GM04504 (cell line): ENCODE data around the gene LY6G5C.
"Not testable (repeated sequence)": the region's sequence is repeated elsewhere in the genome, so short reads cannot be mapped to it uniquely, and the experiment has no call there.

Experiments
- DNase-seq: peaks from one replicate; pipeline ENCODE4 v3.0.0-alpha.2; 2012; ENCODE audit warnings: low read depth

Gene LY6G5C

DNA sequence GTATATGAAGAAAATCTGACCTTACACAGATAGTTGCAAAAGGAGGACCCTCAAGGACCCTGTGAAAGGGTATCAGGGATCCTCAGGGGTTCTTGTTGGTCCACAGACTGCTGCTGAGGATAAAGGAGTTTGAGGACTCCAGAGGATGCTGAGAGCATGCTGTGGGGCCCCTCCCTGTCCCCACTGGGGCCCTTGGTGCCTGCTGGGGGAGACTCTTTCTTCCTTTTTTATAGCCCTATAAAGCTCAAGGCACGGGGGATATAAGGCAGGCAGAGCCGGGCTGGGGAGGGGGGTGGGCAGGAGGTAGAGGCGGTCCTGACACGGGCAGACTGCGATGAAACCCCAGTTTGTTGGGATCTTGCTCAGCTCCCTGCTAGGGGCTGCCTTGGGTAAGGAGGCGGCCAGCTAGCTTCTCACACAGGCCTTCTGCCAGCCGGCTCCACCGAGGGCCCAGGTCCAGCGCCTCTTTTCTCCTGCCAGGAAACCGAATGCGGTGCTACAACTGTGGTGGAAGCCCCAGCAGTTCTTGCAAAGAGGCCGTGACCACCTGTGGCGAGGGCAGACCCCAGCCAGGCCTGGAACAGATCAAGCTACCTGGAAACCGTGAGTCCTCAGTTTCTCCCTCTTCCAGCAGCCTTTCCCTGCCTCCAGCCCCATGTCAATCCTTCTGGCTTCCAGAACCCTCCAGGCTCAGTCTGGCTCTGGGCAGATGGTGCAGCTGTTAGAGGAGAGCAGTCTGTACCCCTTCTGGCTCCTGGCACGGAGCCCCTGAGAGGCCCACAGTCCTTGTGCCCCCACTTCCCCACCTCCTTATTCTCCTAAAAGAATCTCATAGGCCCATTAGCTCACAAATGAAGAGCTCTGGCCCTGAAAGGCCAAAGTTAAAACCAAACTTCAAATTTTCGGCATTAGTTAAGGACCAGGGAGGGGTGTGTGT, 34.4 kb upstream of the LY6G5C start, which contains the start of gene LY6G6D:
TSS of gene LY6G6D (plus strand) at position 327 of the 937 bp plus-strand sequence. CDS start at position 335, 8 bp downstream.
- DNase-seq, result no peak

DNA sequence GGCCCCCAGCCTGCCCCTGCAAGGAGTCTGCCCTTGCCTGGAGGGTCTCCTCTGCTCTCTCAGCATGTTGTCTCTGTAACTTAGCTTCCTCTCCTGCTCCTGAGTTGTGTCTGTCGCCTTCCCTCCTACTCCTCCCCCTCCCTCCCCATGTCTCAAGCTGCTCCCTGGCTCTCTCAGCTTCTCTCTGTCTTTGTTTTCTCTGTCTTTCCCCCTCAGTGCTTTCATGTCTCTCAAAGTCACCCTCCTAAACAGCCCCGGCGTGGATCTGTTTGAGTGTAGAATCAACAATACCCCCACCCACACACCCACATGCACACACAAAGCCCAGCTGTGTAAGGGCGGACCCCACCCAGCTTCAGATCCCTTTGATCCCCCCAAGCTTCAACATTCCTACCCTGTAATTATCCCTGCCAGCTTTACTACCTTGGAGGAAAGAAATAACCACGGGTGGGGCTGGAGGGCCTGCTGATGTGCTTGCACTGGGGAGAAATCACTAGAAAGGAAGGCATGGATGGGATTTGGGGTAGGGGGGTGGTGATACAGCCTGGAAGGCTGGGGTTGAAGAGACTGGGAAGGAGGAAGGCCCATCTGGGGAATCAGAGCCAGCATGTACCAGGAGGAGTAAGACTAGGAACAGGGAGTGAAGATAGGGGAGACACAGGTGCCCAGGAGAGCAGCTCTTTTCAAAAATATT, 33.3 kb upstream of the LY6G5C start:
- DNase-seq, result no peak

DNA sequence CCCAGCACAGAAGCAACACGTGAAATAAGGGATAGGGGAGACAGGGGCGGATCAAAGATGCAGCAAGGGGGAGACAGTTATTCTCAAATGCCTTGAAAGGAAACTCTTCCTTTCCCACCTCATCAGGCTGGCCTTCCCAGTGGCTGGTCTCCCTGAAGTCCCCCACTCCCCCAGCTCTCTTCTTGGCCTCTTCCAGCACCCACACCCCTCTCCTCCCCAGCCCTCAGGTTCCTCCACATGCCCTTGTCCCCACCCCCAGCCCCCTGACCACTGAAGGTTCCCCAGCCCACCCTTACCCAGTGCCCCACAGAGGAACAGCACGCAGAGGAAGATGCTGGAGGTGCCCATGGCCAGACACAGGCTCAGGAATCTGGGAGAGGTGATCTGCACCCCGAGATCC, 32.6 kb upstream of the LY6G5C start:
- DNase-seq, result no peak

DNA sequence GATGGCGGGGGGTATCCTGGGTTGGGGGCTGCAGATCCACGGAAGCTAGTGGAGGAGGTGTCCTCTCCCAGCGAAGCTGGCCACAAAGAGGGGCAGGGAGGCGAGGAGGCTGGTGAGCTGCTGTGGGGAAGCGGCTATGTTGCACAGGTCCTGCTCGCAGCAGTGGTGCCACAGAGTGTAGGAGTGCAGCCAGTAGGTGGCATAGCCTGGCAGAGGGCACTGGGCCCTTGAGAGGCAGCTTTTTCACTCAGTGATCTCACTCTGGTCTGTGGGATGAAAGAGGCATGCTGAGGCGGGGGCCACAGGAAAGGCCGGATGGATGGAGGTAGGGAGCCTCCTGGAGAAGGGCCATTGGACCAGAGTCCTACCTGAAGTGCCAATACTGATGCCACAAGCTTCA, 31.4 kb upstream of the LY6G5C start:
- DNase-seq, result no peak

DNA sequence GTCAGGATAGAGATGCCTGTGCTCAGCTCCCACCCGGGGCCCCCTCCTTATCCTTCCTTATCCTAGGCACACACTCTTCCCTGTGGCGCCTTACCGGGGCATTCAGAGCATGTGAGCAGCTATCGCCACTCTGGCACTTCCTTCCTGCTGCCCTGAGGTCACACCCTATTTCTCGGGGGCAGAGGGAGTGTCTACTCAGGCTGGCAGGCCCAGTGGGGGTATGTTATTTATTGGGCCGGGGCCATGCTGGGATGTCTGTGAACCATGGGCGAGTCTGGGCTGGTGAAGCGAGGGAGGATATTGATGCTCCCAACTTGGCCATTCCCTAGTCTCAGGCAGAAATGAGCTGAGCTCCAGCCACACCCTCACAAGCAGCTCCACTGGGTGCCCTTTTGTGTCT, 30.4 kb upstream of the LY6G5C start:
- no peak for DNase-seq

DNA sequence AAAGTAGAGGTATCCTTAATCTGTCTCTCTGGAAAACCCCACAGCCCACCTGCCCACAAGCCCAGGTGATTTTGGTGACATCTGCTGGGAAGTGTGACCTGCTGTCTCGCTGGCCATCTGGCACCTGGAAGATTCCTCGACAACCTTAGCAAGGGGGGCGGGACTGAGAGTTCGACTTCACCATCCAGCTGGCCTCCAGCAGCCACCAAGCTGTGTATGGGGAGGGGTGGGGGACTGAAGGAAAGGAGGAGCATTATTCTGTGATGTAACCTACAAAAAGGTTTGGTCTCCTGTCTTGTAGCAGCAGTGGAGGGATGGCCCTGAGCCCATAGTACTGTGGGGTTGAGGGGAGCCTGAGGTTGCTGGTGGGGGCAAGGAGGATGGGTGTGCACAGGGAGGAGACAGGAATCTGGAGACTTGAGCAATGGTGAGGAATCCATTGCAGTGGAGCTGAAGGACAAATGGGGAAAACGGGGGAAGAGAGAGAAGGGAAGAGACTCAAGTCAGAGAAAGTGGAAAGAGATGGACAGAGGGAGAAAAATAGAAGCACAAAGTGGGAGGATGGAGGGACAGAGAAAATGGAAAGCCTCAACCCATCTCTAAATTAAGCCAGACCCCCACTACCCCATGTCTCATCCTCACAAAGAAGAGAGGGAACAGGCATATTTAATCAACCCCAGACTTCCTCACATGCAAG, 29.8 kb upstream of the LY6G5C start:
- no peak for DNase-seq

DNA sequence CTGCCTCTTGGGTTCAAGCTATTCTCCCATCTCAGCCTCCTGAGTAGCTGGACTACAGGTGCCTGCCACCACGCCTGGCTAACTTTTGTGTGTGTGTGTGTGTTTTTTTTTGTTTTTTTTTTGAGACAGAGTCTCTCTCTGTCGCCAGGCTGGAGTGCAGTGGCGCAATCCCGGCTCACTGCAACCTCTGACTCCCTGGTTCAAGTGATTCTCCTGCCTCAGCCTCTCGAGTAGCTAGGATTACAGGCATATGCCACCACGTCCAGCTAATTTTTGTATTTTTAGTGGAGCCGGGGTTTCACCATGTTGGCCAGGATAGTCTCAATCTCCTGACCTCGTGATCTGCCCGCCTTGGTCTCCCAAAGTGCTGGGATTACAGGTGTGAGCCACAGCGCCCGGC, 28.3 kb upstream of the LY6G5C start:
- not testable (repeated sequence) for DNase-seq

DNA sequence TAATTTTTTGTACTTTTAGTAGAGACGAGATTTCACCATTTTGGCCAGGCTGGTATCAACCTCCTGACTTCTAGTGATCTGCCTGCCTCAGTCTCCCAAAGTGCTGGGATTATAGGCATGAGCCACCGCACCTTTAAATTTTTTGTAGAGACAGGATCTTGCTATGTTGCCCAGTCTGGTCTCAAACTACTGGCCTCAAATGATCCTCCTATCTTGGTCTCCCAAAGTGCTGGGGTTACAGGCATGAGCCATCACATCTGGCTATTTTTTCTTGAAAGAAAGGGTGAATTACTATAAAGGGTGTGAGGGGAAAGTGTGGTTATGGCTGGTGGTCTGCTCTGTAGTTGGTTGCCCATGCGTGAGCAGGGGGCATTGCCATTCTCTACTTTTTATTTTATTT, 27.4 kb upstream of the LY6G5C start:
- DNase-seq, result no peak

DNA sequence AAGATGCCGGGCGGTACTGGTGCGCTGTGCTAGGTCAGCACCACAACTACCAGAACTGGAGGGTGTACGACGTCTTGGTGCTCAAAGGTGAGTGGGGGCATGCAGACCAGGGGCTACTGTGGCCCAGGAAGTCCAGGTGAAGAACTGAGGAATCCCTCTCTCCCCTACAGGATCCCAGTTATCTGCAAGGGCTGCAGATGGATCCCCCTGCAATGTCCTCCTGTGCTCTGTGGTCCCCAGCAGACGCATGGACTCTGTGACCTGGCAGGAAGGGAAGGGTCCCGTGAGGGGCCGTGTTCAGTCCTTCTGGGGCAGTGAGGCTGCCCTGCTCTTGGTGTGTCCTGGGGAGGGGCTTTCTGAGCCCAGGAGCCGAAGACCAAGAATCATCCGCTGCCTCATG, 26.8 kb upstream of the LY6G5C start:
- no peak for DNase-seq

DNA sequence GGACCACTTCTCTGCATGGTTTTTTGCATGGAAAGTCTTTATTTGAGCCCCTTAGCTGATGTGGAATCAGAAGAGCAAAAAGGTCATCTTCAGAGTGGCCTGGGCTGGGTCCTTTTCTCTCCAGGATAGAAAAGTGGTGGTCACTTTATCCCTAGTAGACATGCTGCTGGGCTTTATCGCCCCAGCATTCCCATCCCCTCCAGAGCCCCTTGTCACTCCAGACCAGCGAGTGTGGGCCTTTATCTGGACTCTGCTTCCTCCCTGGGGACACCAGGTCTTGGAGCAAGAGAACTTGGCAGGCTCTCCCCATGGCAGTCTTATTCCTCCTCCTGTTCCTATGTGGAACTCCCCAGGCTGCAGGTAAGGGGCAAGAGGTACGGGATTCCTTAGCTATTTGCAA, 25.7 kb upstream of the LY6G5C start, which contains the start of gene LY6G6F:
TSS of gene LY6G6F (plus strand) at position 268 of the 400 bp plus-strand sequence. CDS start at position 309, 41 bp downstream.
- no peak for DNase-seq

DNA sequence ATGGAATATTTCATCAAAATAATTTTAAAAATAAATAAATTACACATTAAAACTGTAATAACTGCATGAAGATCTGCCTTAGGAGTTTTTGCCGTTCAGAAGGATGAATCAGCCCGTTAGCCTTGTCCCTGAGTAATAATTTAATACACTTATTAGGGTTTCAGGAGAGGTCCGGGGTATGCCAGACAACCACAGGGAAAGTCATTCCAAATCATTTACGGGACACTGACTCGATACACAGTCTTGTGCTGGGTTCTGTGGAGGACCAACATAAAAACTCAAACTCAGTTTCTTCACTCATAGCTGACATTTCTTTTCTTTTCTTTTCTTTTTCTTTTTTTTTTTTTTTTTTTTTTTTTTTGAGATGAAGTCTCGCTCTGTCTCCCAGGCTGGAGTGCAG, 25.1 kb upstream of the LY6G5C start:
- no peak for DNase-seq

DNA sequence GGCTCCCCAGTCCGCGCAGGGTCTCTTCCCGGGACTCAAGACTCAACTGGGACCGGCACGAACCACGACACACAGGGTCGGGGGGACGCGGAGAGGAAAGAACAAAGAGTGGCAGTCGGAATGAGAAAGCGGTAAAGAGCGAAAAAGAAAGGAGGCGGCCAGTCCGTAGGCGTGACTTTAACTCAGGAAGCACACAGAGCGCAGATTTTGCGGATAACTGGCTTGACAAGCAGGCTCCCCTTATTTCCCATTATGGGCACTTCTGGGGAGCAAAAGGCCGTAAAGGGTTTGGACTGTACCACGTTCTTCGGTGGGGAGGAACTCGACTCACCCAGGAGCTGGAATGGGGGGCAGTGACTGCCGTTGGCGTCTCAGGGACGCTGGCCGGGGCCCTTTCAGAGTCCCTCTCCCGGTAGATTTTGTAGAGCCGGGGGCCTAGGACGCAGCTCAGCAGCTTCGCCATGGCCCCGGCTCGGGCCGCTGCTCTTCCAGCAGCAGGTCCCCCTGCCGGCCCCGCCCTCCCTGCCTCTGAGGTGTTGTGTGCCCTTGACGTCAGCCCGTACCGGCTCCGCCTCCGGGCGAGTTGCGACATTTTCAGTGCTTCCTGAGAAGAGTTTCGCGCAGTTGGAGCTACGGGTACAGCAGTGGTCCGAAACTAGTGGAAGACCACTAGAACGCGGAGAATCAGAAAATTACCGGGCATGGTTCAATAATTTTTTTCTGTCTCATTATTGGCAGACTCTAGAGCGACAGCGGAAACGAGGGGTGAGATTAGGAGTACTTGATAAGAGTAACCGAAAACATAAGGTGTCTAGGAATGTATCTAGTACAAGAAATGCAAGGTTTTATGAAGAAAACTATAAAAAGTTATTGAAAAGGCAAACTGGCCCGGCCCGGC, 22.2 kb upstream of the LY6G5C start, which contains the start of gene ABHD16A:
TSS of gene ABHD16A (minus strand) at position 506 of the 898 bp plus-strand sequence. CDS start at position 463, 43 bp downstream.
- peak; percentile 96 for DNase-seq

DNA sequence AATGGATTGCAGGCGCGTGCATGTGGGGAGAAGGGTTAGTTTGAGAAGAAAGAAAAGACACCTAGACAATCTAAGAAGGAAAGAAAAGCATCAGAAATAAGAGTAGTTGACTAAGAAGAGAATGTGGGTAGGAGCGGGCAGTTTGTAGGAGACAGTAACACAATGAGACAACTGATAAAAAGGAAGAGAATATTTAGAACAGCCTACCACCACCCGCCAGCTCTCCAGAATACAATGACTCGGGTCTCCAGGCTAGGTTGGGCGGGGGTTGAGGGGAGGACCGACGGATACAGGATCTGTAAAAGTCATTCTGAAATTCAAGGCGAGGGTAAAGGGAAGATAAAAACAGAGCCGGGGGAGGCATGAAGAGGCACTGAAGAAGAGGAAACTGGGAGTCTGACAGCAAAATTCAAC, 21.5 kb upstream of the LY6G5C start:
- no peak for DNase-seq

DNA sequence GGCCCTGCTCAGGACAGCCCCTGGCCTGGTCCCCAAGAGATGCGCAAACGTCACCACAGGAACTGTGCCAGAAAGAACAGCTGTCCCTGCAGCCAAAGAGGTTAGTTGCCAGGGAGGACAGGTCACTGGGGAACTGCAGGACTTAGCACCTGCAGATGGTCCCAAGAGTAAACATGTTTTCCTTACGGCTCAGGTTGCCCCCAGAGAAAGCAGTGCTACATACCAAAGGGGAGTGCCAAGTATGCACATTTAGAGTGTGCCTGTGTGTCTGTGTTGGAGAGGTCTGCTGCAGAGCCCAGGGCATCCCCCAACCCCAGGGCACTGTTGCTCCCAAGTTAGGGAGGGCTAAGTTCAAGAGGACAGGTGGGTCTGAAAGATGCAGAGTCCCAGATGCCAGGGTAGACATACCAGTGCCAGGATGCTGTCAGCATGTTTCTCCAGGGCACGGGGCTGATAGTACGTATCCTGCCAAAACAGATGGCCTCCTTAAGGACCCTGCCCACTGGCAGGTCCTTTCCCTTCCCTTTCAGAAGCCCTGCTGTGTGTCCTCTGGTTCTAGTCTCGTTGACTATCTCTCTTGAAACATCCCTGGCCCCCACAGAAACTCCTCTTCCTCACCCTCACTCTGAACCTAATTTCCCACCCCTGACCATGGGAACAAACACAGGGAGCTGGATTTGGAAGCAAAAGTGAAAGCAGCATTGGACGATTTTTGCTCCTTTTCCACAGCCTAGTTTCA, 21.0 kb upstream of the LY6G5C start:
- no peak for DNase-seq

DNA sequence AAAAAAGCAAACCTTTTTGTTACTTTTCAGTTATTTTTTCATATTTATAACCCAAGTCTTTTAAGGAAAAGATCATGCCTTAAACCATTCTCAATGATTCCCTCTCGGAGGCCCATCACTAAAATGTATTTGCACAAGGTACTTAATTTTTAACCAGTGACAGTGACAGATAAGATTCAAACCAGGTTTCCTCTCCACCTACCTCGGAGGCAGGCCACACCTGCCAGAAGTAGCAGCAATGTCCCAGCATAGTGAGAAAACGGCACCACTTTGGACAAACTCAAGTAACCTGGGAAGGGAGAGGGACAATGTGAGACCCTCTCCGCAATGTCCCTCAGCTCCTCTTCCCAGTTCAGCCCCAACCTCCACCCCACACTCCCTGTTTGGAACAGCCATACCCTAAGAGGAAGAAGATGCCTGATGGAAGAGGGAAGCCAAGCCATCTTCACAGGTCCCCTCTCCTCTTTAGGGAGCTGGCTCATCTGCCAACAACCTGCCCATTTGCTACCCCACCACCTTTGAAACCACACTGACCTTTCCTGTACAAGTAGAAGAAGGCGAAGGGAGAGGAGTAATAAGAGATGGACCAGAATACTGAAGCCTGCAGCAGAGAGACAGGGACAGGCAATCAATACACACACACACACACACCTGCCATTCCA, 20.0 kb upstream of the LY6G5C start:
- no peak for DNase-seq

DNA sequence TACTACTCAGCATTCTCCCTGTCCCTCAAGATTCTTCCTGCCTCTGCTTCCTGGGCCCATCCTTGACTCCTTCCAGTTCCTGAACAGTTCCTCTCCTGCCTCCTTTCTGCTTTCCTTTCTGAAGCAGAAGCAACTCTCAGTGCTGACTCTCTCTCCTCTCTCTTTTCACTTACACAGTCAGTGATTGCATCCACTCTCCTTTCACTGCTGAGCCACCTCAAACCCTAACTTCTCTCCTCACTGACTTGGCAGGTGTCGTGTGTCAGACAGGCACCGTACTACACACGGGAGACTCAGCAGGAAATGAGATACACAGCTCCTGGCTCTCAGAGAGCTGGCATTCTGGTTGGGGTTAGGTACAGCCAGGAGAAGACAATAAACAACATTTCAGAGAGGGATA, 16.7 kb upstream of the LY6G5C start:
- no peak for DNase-seq

DNA sequence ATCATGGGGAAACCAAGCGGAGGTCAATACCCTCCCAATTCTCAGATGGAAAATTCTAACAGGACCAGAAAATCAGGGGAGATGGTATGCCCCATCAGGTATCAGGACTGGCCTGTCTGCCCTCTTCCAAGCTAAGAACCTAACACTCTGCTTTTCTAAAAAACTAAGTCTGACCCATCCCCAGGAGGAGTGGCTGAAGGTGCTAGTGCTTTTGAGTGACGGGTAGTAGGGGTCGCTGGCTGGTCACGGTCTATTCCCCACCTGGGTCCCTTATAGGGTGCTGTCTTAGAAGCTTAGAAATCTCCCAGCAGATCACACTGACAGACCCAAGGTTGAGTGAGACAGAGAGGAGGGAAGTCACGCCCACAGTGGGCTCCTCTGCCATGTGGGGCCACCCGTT, 12.7 kb upstream of the LY6G5C start:
- DNase-seq, result no peak

DNA sequence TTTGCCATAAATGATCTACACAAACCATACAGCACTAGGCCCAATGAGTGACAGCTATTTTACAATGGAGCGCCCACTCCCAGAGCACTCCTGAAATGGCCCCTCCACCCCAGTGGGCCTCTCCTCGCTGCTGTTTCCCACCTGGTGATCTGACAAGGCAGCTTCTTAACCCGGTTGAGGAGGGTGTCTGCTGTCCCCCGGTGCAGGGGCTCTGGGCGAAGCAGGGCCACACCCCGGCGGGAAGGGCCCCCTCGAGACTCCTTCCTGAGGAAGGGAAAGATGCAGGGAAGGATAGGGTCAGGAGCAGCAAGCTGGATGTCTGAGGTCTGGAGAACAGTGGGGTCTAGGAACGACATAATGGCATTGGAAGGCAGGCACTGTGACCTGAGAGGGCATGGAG, 12.0 kb upstream of the LY6G5C start:
- no peak for DNase-seq

DNA sequence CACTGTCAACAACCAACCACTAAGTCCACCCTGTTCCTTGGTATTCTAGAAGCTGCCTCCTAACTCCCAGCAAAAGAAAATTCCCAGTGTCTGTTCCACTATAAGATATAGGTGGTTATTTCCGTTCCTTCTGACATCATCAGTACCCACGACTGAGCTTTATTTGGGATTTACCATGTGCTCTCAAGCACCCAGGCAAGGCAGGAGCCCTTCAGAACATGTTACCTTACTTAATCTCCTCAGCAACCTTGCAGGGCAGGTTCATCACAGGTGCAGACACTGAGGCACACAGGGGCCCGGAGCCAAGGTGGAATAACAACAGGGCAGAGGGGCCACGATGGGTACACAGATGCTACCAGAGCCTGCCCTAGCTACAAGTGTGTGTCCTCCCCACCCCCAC, 11.5 kb upstream of the LY6G5C start:
- no peak for DNase-seq

DNA sequence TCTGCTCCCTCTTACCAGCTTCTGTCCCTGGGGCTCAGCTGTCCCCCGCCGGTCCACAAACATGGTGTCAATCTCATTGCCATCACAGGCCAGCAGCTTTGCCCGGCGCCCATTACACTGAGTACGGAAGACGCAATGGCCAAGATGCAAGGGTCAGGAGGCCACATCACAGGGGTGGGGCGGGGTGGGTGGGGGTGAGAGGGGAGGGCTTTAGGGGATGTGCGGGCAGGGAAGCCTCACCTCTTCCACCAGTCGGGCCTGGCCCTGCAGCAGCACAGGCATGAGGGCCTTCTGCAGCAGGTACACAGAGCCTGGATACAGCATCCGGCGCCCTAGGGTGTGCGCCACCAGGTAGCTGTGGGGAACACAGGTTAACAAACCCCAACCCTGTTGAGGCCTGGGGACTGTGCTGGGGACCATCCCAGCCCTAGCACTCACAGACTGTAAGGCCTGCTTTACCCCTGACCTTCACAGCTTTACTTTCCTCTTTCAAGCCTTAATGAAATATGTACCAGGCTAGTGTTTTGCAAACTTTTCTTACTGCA, 10.8 kb upstream of the LY6G5C start:
- no peak for DNase-seq
